Endothelial cell of umbilical vein (primary cell): ENCODE data around the gene TBC1D24.

ENCODE experiments used
- CTCF ChIP-seq, 2 donors: IDR thresholded peaks; 1 replicate in 1 of 2; 2 replicates in 1 of 2; pipeline ENCODE4 v1.5.1; 2011; ENCODE audit warnings: low read length in 2 of 2, mild to moderate bottlenecking in 2 of 2, moderate library complexity in 2 of 2, control low read depth in 1 of 2, inconsistent platforms in 1 of 2, low read depth in 1 of 2; ENCODE audit not compliant: insufficient read depth in 1 of 2; ENCODE audit errors: extremely low read depth in 1 of 2
- EZH2 ChIP-seq: IDR thresholded peaks from 2 replicates; pipeline ENCODE4 v1.6.1; 2012; ENCODE audit warnings: borderline replicate concordance, low read depth, mild to moderate bottlenecking, moderate library complexity, low read length, inconsistent platforms; ENCODE audit not compliant: severe bottlenecking
- FOS ChIP-seq: IDR thresholded peaks from 2 replicates; pipeline ENCODE4 v1.6.1; 2011; ENCODE audit warnings: mild to moderate bottlenecking, low read length, moderate library complexity, borderline replicate concordance; ENCODE audit not compliant: insufficient read depth
- GATA2 ChIP-seq: IDR thresholded peaks from 2 replicates; pipeline ENCODE4 v1.7.0; 2011; ENCODE audit warnings: low read depth, mild to moderate bottlenecking, moderate library complexity, mixed read lengths, low read length; ENCODE audit not compliant: insufficient read length, insufficient read depth
- JUN ChIP-seq: IDR thresholded peaks from 2 replicates; pipeline ENCODE4 v1.6.1; 2011; ENCODE audit warnings: borderline replicate concordance, low read depth; ENCODE audit not compliant: insufficient read length, insufficient read depth
- MAX ChIP-seq: IDR thresholded peaks from 2 replicates; pipeline ENCODE4 v1.6.1; 2011; ENCODE audit not compliant: insufficient read depth, insufficient read length
- MYC ChIP-seq: IDR thresholded peaks from one replicate; pipeline ENCODE4 v1.6.1; 2011; ENCODE audit warnings: mild to moderate bottlenecking, low read depth, low read length
- POLR2A ChIP-seq: IDR thresholded peaks from 2 replicates; pipeline ENCODE4 v1.6.1; 2012; ENCODE audit warnings: low read depth, mild to moderate bottlenecking, control low read depth, low read length
- POLR2AphosphoS5 ChIP-seq: IDR thresholded peaks from 2 replicates; pipeline ENCODE4 v1.6.1; 2012; ENCODE audit warnings: low read depth, mild to moderate bottlenecking, control low read depth, low read length, moderate library complexity; ENCODE audit not compliant: insufficient read depth

- no peak for TF ChIP-seq POLR2A
- no peak for TF ChIP-seq CTCF (IDR thresholded peaks at IDR 0.05; ENCODE audit: extremely low read depth in 1 of 2, insufficient read depth in 1 of 2, low read depth in 1 of 2, low read length in 2 of 2)
- no peak for TF ChIP-seq POLR2AphosphoS5
- no peak for TF ChIP-seq MAX
- no peak for TF ChIP-seq EZH2
- no peak for TF ChIP-seq MYC
- TF ChIP-seq GATA2 = no peak
- TF ChIP-seq JUN = no peak
- TF ChIP-seq FOS = no peak
These were observed 48.0 kb upstream of the TBC1D24 start for GRCh38 chr16:2426941-2427361.
